K562 (cell line): ENCODE measurements around the gene TAF8. TPM values are rescaled to one million over a fixed set of nuclear protein-coding genes. Genes with fewer than 3 reads are reported as not detected.

Experiments
- AFF4 ChIP-seq: sonication (generic); formaldehyde crosslinking; IDR thresholded peaks from 2 replicates; pipeline ENCODE4 v1.8.0; 2023; ENCODE audit warnings: mild to moderate bottlenecking, missing genetic modification reagents
- BMI1 ChIP-seq: fragments of 150-350 bp; IDR thresholded peaks from 2 replicates; pipeline ENCODE4 v1.6.1; 2014; ENCODE audit warnings: low read length
- BRF1 ChIP-seq: IDR thresholded peaks from 3 replicates; pipeline ENCODE4 v1.6.1; 2011; ENCODE audit warnings: borderline replicate concordance, mild to moderate bottlenecking; ENCODE audit not compliant: insufficient read length; ENCODE audit errors: extremely low read depth
- CHD2 ChIP-seq: IDR thresholded peaks from 2 replicates; pipeline ENCODE4 v1.6.1; 2011; ENCODE audit warnings: low read depth, low read length
- CREB5 ChIP-seq: fragments of 250-450 bp; sonication (Bioruptor Pico); IDR thresholded peaks from 2 replicates; pipeline ENCODE4 v1.5.0; 2020; ENCODE audit warnings: mild to moderate bottlenecking
- E2F3 ChIP-seq: fragments of 250-450 bp; sonication (Bioruptor Pico); IDR thresholded peaks from 2 replicates; pipeline ENCODE4 v1.4.0; 2020; ENCODE audit warnings: mild to moderate bottlenecking
- GTF3C2 ChIP-seq: IDR thresholded peaks from 3 replicates; pipeline ENCODE4 v1.6.1; 2011; ENCODE audit warnings: borderline replicate concordance, mild to moderate bottlenecking, moderate library complexity; ENCODE audit not compliant: insufficient read length; ENCODE audit errors: extremely low read depth
- MECOM ChIP-seq: fragments of 250-450 bp; sonication (Bioruptor Pico); IDR thresholded peaks from 2 replicates; pipeline ENCODE4 v1.8.0; 2022; ENCODE audit warnings: inconsistent platforms
- PTBP1 ChIP-seq: fragments of 200-400 bp; formaldehyde crosslinking; IDR thresholded peaks from 2 replicates; pipeline ENCODE4 v1.6.1; 2017; ENCODE audit warnings: low read depth, low read length
- RB1 ChIP-seq: fragments of 450-650 bp; IDR thresholded peaks from 2 replicates; pipeline ENCODE4 v1.6.1; 2017; ENCODE audit warnings: low read depth, mild to moderate bottlenecking
- SIX5 ChIP-seq, 2 experiments: IDR thresholded peaks; 2 replicates each; pipeline ENCODE4 v1.6.1; 2011; ENCODE audit warnings: low read length in 2 of 2, borderline replicate concordance in 1 of 2, low read depth in 1 of 2, mild to moderate bottlenecking in 1 of 2, moderate library complexity in 1 of 2; ENCODE audit not compliant: insufficient read depth in 1 of 2
- TCF7L2 ChIP-seq: fragments of 150-350 bp; IDR thresholded peaks from 2 replicates; pipeline ENCODE4 v1.6.1; 2016; ENCODE audit warnings: low read depth, mild to moderate bottlenecking, low read length, moderate library complexity
- YY1 ChIP-seq, 3 experiments: IDR thresholded peaks; 2 replicates each; pipeline ENCODE4 v1.6.1; 2011; ENCODE audit warnings: low read length in 2 of 3, mild to moderate bottlenecking in 2 of 3, moderate library complexity in 2 of 3, borderline replicate concordance in 1 of 3, control low read depth in 1 of 3, low read depth in 1 of 3; ENCODE audit not compliant: insufficient read depth in 3 of 3, insufficient replicate concordance in 2 of 3, control insufficient read depth in 1 of 3, insufficient read length in 1 of 3; ENCODE audit errors: extremely low read depth in 1 of 3
- ZBTB26 ChIP-seq: fragments of 450-650 bp; formaldehyde crosslinking; IDR thresholded peaks from 2 replicates; pipeline ENCODE4 v1.4.0; 2022; ENCODE audit warnings: missing genetic modification characterization
- ZNF583 ChIP-seq: fragments of 250-450 bp; sonication (Bioruptor Pico); IDR thresholded peaks from 2 replicates; pipeline ENCODE4 v1.4.0; 2020
- polyA plus RNA-seq, 8 experiments: library from polyadenylated mRNA; depleted of rRNA in 4 of 8; stranded (reverse) in 5 of 8; unstranded in 3 of 8; fragments of >200 nt; fragmentation: Nextera tagmentation in 2 of 8; fragmentation: Illumina TruSeq in 1 of 8; extraction: Ambion mirVana in 2 of 8; extraction: Trizol in 1 of 8; gene quantifications; 2 replicates each; pipeline versions ENCODE4 v1.2.1 to v1.2.3, GENCODE V29; 2011 to 2014; ENCODE audit warnings: inconsistent platforms in 1 of 8, missing spikeins in 1 of 8
- total RNA-seq, 7 experiments: library from RNA; depleted of rRNA in 6 of 7; stranded (reverse); fragments of >200 nt in 6 of 7; fragmentation: Illumina TruSeq in 2 of 7; extraction: Trizol in 2 of 7; gene quantifications; 2 replicates each; pipeline versions ENCODE4 v1.2.1 to v1.2.3, GENCODE V29; 2011 to 2021; ENCODE audit warnings: low replicate concordance in 1 of 7

TAF8 gene
- total and polyA plus RNA-seq, 9 of the 15 experiments (the other 6 are each of a cell fraction or from before 2014, with no cell fraction given), result 29.4 to 84.0 (median 52.6) TPM

GRCh38 chr6:42030585-42031506, 19.5 kb upstream of the TAF8 start (continued):
- TF ChIP-seq AFF4 (CRISPR knock-in tag) (no peak), SIX5 (IDR thresholded peaks at IDR 0.05; ENCODE audit: borderline replicate concordance in 1 of 2, insufficient read depth in 1 of 2, low read depth in 1 of 2, low read length in 2 of 2) (no peak), TCF7L2 (no peak), GTF3C2 (no peak), RB1 (peak; percentile 10; the same call in 1 of the 2 replicates), BMI1 (no peak), CREB5 (CRISPR knock-in tag) (no peak), PTBP1 (no peak), E2F3 (no peak), ZBTB26 (CRISPR knock-in tag) (no peak), CHD2 (no peak), ZNF583 (CRISPR knock-in tag) (peak; percentile 84), MECOM (CRISPR knock-in tag) (peak; percentile 66), YY1 (IDR thresholded peaks at IDR 0.05; ENCODE audit: borderline replicate concordance in 1 of 3, control insufficient read depth in 1 of 3, extremely low read depth in 1 of 3, insufficient read depth in 3 of 3, insufficient read length in 1 of 3, insufficient replicate concordance in 2 of 3, low read depth in 1 of 3, low read length in 2 of 3) (peak in 2 of 3 experiments; percentile 22 to 58), BRF1 (no peak)
